K562 (cell line): ENCODE measurements around the gene YAF2. TPM values are rescaled to one million over a fixed set of nuclear protein-coding genes. Genes with fewer than 3 reads are reported as not detected.

Source experiments
- CBFA2T2 ChIP-seq: fragments of 450-650 bp; conservative IDR thresholded peaks from 2 replicates; pipeline ENCODE4 v1.6.1; 2017; ENCODE audit warnings: mild to moderate bottlenecking
- FOXP1 ChIP-seq: sonication (generic); formaldehyde crosslinking; IDR thresholded peaks from 2 replicates; pipeline ENCODE4 v1.8.0; 2022; ENCODE audit warnings: mild to moderate bottlenecking, missing genetic modification reagents
- HDAC2 ChIP-seq: fragments of 450-650 bp; IDR thresholded peaks from 2 replicates; pipeline ENCODE4 v1.6.1; 2016; ENCODE audit warnings: mild to moderate bottlenecking
- HNRNPH1 ChIP-seq: fragments of 200-400 bp; formaldehyde crosslinking; optimal IDR thresholded peaks from 2 replicates; pipeline ENCODE3; 2017; ENCODE audit warnings: low read depth, mild to moderate bottlenecking, low read length, moderate library complexity
- JUNB ChIP-seq: fragments of 450-650 bp; formaldehyde crosslinking; conservative IDR thresholded peaks from 2 replicates; pipeline ENCODE4 v1.4.0; 2020; ENCODE audit warnings: mild to moderate bottlenecking
- JUND ChIP-seq, 2 experiments: IDR thresholded peaks; 2 replicates in 1 of 2; 3 replicates in 1 of 2; pipeline ENCODE4 v1.6.1; 2011; ENCODE audit warnings: borderline replicate concordance in 2 of 2, low read depth in 2 of 2, low read length in 2 of 2, improper control_type of control experiment in 1 of 2, missing biosample characterization in 1 of 2, missing genetic modification characterization in 1 of 2, missing genetic modification reagents in 1 of 2
- NELFE ChIP-seq: IDR thresholded peaks from 2 replicates; pipeline ENCODE4 v1.6.1; 2011; ENCODE audit warnings: mild to moderate bottlenecking; ENCODE audit not compliant: insufficient read depth, insufficient read length
- NR2C2 ChIP-seq, 2 experiments: fragments of 200-800 bp in 1 of 2; sonication (Bioruptor generic) in 1 of 2; sonication (generic) in 1 of 2; formaldehyde crosslinking in 1 of 2; IDR thresholded peaks; 2 replicates each; pipeline versions ENCODE4 v1.6.1 to v1.8.0; 2016 to 2022; ENCODE audit warnings: mild to moderate bottlenecking in 1 of 2, missing compliant biosample characterization in 1 of 2, missing genetic modification characterization in 1 of 2, missing genetic modification reagents in 1 of 2
- POLR3G ChIP-seq: IDR thresholded peaks from 2 replicates; pipeline ENCODE4 v1.6.1; 2011; ENCODE audit not compliant: insufficient read length, insufficient replicate concordance; ENCODE audit errors: extremely low read depth
- SMARCA4 ChIP-seq: fragments of 450-650 bp; IDR thresholded peaks from 2 replicates; pipeline ENCODE4 v1.6.1; 2016
- SNRNP70 ChIP-seq: fragments of 200-400 bp; formaldehyde crosslinking; optimal IDR thresholded peaks from 2 replicates; pipeline ENCODE3; 2017; ENCODE audit warnings: low read depth, low read length
- TBL1XR1 ChIP-seq, 2 experiments: IDR thresholded peaks; 2 replicates each; pipeline ENCODE4 v1.6.1; 2012; ENCODE audit warnings: improper control_type of control experiment in 2 of 2, low read length in 2 of 2, mild to moderate bottlenecking in 1 of 2
- ZNF232 ChIP-seq: sonication (generic); formaldehyde crosslinking; IDR thresholded peaks from 2 replicates; pipeline ENCODE4 v1.8.0; 2022; ENCODE audit warnings: mild to moderate bottlenecking, missing genetic modification reagents
- ZNF444 ChIP-seq: fragments of 250-450 bp; sonication (Bioruptor Pico); IDR thresholded peaks from 2 replicates; pipeline ENCODE4 v1.4.0; 2020; ENCODE audit warnings: mild to moderate bottlenecking, moderate library complexity
- ZNF583 ChIP-seq: fragments of 250-450 bp; sonication (Bioruptor Pico); IDR thresholded peaks from 2 replicates; pipeline ENCODE4 v1.4.0; 2020
- polyA plus RNA-seq, 8 experiments: library from polyadenylated mRNA; depleted of rRNA in 4 of 8; stranded (reverse) in 5 of 8; unstranded in 3 of 8; fragments of >200 nt; fragmentation: Nextera tagmentation in 2 of 8; fragmentation: Illumina TruSeq in 1 of 8; extraction: Ambion mirVana in 2 of 8; extraction: Trizol in 1 of 8; gene quantifications; 2 replicates each; pipeline versions ENCODE4 v1.2.1 to v1.2.3, GENCODE V29; 2011 to 2014; ENCODE audit warnings: inconsistent platforms in 1 of 8, missing spikeins in 1 of 8
- total RNA-seq, 7 experiments: library from RNA; depleted of rRNA in 6 of 7; stranded (reverse); fragments of >200 nt in 6 of 7; fragmentation: Illumina TruSeq in 2 of 7; extraction: Trizol in 2 of 7; gene quantifications; 2 replicates each; pipeline versions ENCODE4 v1.2.1 to v1.2.3, GENCODE V29; 2011 to 2021; ENCODE audit warnings: low replicate concordance in 1 of 7
- TF ChIP-seq, protein P1 (sequence below): IDR thresholded peaks from 2 replicates; pipeline ENCODE4 v1.6.1; 2011; ENCODE audit not compliant: insufficient read length; ENCODE audit errors: extremely low read depth
- TF ChIP-seq, protein P2 (sequence below): fragments of 450-650 bp; conservative IDR thresholded peaks from 2 replicates; pipeline ENCODE4 v1.6.1; 2016; ENCODE audit warnings: missing genetic modification characterization, low read depth, mild to moderate bottlenecking, control low read depth, missing compliant biosample characterization
- TF ChIP-seq, protein P3 (sequence below): sonication (generic); formaldehyde crosslinking; IDR thresholded peaks from 2 replicates; pipeline ENCODE4 v1.8.0; 2023; ENCODE audit warnings: mild to moderate bottlenecking, missing genetic modification reagents
- TF ChIP-seq, protein P4 (sequence below): sonication (generic); formaldehyde crosslinking; IDR thresholded peaks from 2 replicates; pipeline ENCODE4 v1.8.0; 2022; ENCODE audit warnings: mild to moderate bottlenecking, low read depth, missing genetic modification reagents
- TF ChIP-seq, protein P5 (sequence below): fragments of 200-400 bp; formaldehyde crosslinking; IDR thresholded peaks from 2 replicates; pipeline ENCODE4 v1.6.1; 2017; ENCODE audit warnings: mild to moderate bottlenecking, low read depth, low read length, moderate library complexity
- TF ChIP-seq, protein P6 (sequence below): fragments of 250-450 bp; sonication (Bioruptor Pico); IDR thresholded peaks from 2 replicates; pipeline ENCODE4 v1.9.0; 2021; ENCODE audit warnings: mild to moderate bottlenecking

YAF2 gene
- total and polyA plus RNA-seq, 9 of the 15 experiments (the other 6 are each of a cell fraction or from before 2014, with no cell fraction given) = 10.6 to 26.4 (median 21.3) TPM

DNA sequence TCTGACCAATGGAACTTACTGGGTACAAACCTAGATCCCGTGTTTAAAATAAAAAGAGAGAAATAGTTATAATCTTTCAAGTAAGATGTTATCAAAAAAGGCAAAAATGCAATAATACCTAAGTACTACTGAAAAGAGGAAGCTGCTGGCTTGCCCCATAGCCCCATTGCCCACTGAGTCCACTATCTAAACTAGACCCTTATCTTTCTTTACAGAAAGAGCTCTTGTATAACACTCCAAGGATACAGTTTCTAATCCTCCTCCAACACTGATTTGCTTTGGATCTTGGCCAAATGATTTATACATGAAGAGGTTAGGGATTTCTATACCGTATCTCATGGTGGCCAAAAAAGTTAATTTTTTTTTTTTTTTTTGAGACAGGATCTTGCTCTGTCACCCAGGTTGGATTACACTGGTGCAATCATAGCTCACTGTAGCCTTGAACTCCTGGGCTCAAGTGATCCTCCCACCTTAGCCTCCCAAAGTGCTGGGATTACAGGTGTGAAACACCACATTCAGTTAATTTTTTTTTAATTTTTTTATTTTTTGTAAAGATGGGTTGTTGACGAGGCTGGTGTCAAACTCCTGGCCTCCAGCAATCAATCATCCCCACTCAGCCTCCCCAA lies 96.0 kb downstream of the YAF2 start (continued):
- TF ChIP-seq, protein P1, sequence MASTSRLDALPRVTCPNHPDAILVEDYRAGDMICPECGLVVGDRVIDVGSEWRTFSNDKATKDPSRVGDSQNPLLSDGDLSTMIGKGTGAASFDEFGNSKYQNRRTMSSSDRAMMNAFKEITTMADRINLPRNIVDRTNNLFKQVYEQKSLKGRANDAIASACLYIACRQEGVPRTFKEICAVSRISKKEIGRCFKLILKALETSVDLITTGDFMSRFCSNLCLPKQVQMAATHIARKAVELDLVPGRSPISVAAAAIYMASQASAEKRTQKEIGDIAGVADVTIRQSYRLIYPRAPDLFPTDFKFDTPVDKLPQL = no peak
- TF ChIP-seq, protein P2, sequence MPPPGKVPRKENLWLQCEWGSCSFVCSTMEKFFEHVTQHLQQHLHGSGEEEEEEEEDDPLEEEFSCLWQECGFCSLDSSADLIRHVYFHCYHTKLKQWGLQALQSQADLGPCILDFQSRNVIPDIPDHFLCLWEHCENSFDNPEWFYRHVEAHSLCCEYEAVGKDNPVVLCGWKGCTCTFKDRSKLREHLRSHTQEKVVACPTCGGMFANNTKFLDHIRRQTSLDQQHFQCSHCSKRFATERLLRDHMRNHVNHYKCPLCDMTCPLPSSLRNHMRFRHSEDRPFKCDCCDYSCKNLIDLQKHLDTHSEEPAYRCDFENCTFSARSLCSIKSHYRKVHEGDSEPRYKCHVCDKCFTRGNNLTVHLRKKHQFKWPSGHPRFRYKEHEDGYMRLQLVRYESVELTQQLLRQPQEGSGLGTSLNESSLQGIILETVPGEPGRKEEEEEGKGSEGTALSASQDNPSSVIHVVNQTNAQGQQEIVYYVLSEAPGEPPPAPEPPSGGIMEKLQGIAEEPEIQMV (tag) = no peak
- TF ChIP-seq, protein P3, sequence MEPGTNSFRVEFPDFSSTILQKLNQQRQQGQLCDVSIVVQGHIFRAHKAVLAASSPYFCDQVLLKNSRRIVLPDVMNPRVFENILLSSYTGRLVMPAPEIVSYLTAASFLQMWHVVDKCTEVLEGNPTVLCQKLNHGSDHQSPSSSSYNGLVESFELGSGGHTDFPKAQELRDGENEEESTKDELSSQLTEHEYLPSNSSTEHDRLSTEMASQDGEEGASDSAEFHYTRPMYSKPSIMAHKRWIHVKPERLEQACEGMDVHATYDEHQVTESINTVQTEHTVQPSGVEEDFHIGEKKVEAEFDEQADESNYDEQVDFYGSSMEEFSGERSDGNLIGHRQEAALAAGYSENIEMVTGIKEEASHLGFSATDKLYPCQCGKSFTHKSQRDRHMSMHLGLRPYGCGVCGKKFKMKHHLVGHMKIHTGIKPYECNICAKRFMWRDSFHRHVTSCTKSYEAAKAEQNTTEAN (CRISPR knock-in tag) = no peak
- TF ChIP-seq NR2C2 (CRISPR knock-in tag; IDR thresholded peaks at IDR 0.05) (no peak), NR2C2 (tag; IDR thresholded peaks at IDR 0.05) (no peak), FOXP1 (no peak), NELFE (no peak), JUNB (CRISPR knock-in tag) (no peak), ZNF444 (CRISPR knock-in tag) (no peak), HDAC2 (peak; percentile 95), ZNF583 (CRISPR knock-in tag) (no peak), HNRNPH1 (no peak), TBL1XR1 (IDR thresholded peaks at IDR 0.05; ENCODE audit: low read length in 2 of 2) (0 out of 4 replicates have a peak, but pooled peaks of 1 of the 2 experiments have one; percentile 34), POLR3G (no peak), SMARCA4 (peak; percentile 58; the same call in 1 of the 2 replicates), CBFA2T2 (peak; percentile 53), ZNF232 (CRISPR knock-in tag) (no peak), JUND (IDR thresholded peaks at IDR 0.05; ENCODE audit: borderline replicate concordance, low read depth, low read length) (no peak), JUND (tag; IDR thresholded peaks at IDR 0.05; ENCODE audit: borderline replicate concordance, low read depth, low read length) (no peak), SNRNP70 (no peak)
- TF ChIP-seq, protein P4, sequence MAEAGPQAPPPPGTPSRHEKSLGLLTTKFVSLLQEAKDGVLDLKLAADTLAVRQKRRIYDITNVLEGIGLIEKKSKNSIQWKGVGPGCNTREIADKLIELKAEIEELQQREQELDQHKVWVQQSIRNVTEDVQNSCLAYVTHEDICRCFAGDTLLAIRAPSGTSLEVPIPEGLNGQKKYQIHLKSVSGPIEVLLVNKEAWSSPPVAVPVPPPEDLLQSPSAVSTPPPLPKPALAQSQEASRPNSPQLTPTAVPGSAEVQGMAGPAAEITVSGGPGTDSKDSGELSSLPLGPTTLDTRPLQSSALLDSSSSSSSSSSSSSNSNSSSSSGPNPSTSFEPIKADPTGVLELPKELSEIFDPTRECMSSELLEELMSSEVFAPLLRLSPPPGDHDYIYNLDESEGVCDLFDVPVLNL = no peak
- TF ChIP-seq, protein P5, sequence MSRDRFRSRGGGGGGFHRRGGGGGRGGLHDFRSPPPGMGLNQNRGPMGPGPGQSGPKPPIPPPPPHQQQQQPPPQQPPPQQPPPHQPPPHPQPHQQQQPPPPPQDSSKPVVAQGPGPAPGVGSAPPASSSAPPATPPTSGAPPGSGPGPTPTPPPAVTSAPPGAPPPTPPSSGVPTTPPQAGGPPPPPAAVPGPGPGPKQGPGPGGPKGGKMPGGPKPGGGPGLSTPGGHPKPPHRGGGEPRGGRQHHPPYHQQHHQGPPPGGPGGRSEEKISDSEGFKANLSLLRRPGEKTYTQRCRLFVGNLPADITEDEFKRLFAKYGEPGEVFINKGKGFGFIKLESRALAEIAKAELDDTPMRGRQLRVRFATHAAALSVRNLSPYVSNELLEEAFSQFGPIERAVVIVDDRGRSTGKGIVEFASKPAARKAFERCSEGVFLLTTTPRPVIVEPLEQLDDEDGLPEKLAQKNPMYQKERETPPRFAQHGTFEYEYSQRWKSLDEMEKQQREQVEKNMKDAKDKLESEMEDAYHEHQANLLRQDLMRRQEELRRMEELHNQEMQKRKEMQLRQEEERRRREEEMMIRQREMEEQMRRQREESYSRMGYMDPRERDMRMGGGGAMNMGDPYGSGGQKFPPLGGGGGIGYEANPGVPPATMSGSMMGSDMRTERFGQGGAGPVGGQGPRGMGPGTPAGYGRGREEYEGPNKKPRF = no peak
- TF ChIP-seq, protein P6, sequence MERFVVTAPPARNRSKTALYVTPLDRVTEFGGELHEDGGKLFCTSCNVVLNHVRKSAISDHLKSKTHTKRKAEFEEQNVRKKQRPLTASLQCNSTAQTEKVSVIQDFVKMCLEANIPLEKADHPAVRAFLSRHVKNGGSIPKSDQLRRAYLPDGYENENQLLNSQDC (CRISPR knock-in tag) = no peak
